HG02981 (cell line): Measurements from ENCODE around the gene TAT.
A peak's percentile ranks its signal among the peaks of the same experiment; 100 is the strongest.
"Not testable (repeated sequence)": the region's sequence is repeated elsewhere in the genome, so short reads cannot be mapped to it uniquely, and the experiment has no call there.

Experiments used
- ATAC-seq: cut with Tn5 transposase; IDR thresholded peaks from one replicate; pipeline ENCODE4 v1.9.1; 2021; ENCODE audit warnings: mild to moderate bottlenecking, moderate library complexity; ENCODE audit not compliant: unreplicated experiment

Gene TAT

DNA sequence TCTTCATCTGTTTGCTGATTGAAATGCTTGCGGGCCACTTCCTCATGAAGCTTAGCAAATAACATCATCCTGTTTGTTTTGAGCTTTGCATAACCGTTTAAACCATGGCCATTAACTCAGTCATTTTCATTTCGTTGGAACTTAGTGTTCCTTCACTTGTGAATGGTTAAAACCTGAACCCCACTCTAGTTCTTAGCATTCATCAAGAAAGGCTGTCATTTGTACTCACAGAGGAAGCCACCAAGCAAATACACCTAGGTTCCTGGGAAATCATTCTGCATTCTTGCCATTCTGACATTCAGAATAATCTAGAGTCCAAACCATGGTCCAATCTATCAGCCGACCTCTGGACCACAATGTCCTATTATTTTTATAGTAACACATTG is 8.4 kb upstream of the TAT start:
- ATAC-seq = no peak

DNA sequence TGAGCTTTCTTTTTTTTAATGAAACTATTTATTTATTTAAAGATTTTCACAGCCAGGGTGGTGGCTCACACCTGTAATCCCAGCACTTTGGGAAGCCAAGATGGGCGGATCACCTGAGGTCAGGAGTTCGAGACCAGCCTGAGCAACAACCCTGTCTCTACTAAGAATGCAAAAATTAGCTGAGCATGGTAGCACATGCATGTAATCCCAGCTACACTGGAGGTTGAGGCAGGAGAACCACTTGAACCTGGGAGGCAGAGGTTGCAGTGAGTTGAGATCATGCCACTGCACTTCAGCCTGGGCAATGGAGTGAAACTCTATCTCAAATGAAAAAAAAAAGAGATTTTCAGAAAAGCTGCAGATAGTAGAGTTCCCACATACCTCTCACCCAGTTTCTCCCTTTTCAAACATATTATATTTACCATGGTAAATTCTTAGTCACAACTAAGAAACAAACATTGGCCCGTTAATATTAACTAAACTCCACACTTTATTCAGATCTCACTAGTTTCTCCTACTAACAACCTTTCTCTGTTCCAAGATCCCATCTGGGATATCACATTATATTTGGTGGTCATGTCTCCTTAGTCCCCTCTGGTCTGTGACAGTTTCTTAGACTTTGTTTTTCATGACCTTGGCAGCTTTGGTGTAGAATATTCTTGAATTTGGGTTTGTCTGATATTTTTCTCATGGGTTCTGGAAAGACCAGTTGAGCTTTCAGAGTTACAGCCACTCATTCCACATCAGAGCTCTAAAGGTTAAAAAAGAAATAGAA is 7.8 kb upstream of the TAT start:
- ATAC-seq = no peak

DNA sequence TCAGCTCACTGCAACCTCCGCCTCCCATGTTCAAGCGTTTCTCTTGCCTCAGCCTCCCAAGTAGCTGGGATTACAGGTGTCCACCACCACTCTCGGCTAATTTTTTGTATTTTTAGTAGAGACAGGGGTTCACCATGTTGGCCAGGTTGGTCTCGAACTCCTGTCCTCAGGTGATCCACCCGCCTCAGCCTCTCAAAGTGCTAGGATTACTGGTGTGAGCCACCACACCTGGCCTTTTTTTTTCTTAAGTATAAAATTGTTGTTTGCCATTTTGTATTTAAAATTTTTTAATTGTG is 5.6 kb upstream of the TAT start:
- ATAC-seq = not testable (repeated sequence)

DNA sequence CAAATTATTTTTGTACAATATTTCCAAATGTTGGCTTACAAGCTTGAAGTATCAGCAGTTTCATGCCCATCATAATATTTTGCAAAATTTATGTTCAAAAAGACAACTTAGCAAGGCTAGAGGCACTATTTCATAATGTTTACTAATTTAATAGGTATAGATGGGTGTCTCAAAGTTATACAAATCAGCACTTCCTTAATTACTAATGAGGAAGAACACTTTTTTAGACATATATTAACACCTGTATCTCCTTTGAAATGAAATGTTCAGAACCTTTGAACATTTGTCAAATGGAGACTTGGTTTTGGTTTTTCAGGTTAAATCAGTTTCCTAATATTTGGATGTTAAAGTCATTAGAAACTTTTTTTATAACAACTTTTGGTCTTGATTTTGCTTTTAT is 2.2 kb downstream of the TAT start:
- no peak for ATAC-seq

DNA sequence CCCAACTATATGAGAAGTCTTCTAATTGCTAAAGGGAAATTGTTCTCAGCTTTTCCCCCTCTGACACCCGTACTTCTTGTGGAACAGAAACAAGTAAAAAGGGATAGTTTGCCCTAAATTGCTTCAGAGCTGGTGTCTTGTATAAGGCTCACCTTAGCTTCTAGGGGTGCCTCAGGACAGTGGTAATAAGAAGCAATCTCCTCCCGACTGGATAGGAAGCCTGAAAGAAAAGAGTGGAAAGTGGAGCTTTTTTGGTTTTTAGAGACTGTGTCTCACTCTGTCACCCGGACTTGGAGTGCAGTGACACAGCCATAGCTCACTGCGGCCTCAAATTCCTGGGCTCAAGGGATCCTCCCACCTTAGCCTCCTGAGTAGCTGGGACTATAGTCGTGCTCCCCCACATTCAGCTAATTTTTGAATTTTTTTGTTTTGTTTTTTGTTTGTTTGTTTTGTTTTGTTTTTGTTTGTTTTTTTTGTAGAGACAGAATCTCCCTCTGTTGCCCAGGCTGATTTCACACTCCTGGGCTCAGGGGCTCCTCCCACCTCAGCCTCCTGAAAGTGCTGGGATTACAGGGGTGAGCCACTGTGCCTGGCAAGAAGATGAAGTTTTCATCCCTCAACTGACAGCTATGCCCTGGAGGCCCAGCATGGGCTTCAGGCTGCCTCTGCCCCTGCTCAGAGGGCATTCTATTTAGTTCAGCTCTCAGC is 3.4 kb downstream of the TAT start:
- ATAC-seq = no peak

DNA sequence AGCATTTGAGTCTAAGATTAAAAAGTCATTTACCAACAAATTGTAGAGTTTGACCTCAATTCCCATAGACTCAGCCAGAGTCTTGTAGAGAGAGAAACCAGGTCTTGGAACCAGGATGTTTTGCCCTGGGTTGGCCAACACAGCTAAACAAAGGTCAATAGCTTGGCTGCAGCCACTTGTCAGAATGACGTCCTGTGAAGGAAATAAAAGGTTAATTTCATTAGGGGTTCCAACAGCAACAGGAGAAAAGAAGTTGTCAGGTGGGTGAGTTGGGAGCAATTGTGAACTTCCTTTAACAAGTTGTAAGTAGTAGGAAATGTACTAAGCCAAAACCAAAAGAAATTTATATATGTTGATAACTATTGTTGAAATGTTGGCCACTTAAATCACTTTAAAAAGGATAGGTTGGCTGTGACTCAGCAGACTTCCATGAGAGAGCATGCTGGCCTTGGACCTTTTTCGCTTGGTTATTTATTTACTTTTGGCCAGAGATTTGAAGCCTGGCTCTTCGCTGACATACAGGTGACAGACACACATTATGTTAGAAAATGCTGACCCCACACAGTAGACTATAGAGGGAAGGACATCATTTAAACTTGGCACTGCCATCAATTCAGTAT is 4.3 kb downstream of the TAT start:
- ATAC-seq = no peak

DNA sequence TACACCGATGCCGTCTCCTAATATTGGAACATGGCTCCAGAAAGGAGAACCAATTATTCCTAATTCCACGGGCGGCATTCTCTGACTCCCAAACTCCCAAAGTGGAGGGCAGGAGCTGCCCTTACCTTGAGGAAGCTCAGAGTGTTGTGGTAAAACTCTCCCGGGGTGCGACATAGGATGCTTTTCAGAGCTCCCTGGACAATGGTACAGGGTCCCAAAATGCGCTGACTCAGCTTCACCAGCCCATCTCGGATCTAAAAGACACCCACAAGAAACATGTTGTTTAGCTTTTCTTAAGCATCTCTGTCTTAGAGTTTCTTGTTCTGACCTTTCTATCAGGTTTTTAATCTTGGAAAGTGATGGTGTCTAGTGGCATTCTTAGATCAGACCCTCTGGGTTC is 6.7 kb downstream of the TAT start:
- ATAC-seq = no peak

DNA sequence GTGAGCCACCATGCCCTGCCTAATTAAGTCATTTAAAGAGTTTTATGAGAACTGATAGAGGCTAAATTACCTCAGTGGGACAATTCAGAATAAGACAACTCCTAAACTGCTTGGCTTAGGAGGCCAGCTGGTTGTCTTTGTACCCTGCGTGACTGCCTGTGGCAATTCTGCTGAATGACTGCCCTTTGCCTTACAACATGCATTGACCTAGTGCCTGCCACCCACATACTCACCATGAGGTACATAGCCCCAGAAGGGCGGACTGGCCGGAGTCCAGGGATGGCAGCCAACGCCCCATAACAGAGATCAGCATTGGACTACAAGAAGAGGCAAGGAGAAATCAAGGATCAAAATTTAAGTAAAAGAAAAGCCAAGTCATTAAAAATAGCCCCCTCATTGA is 7.3 kb downstream of the TAT start:
- no peak for ATAC-seq

DNA sequence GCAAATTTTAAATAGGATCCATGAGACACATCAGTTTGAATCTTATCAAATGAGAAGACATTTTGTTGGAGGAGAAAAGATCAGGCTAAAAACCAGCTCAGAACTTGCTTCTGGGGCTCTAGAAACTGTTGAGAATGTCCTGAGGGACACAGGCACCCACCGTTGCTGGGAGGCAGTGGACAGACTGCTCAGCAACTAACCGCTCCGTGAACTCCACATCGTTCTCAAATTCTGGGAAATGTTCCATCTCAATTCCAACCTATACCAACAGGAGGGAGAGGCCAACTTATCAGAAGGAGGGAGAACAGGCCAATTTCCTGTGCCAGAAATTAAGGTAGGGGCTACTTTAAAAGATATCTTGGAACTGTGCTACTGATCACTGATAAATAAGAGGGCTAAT is 8.3 kb downstream of the TAT start:
- no peak for ATAC-seq

DNA sequence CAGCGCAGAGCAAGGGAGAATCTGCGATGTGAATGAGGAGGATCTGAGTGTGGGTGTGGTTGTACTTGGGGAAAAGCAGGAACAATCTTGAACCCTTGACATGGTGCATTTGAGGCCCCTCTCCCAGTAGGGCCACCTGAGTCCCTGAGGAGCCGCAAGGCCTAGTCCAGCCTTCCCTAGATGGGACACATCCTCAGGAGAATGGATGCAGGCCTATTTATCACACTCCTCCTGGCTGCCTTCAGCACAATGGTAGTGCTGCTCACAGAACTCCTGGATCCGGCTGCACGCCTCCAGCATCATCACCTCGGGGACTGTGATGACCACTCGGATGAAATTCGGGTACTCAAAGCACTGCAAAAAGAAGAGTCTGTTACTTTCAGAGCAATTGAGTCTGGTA is 9.0 kb downstream of the TAT start:
- no peak for ATAC-seq

DNA sequence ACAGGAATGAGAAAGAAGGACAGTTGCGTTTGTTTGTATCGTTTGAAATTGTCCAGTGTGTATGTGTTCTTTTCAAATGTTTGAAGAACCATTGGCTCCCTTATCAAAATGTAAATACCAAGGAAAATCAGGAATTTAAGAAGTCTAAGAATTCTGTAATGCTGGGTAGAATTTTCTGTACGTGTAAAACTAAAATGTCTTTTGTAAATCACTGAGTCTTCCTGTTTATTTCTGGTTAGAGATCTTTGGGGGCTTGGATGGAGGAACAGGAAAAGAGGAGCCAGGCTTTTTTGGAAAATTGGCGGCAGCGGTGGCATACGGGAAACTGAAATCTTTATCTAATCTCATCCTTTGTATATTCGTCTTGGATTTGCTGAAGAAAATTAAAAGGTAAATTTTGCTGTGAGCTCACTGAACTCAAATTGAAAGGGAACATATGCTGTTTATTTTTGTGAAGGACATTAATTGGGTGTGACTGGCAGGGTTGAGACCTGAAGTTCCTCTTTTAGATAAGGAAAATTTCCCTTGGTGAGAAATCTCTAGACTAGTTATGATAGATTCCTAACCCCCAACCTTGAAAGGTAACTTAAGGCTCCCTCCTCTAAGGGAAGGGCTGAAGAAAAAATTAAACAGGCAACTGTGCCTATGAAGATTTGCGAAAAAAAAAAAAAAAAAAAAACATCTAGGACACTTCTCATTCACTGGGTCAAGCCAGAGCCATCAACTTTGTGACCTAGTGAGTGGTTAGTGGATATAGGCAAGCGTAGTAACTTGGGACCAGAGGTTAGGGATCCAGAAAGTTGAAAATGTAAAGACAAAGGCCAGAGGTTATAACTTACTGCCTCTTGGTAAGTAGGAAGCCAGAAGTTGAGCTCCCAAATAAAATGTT is 10.8 kb downstream of the TAT start:
- ATAC-seq = no peak

DNA sequence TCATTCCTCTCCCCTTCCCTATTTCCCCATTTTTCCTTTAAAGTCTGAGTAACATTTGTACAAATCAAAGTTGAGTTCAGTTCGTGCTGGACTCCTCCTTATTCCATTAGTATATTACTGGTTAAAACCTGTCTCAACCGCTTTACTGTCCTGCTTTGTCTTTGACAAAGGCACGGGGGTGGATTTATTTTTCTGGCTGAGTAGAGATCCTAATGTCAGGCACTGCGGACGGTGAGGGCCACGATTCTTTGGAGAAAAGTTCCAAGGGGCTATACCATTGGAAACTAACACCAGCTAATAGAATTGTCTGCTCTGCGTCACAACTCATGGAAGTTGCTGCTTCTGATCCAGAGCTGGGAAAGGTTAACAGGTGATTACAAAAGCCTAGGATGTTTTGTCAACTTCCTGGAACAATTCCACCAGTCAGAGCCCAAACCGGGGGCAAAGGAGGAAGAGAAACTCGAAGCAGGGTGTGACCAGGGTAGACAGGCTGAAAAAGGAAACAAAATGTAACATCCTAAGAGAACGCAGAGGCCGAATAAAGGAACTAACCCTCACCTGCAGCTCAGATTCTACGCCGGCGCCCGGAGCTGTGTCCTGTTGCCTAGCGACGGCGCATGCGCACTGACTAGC is 12.4 kb downstream of the TAT start:
- ATAC-seq = peak; percentile 87

DNA sequence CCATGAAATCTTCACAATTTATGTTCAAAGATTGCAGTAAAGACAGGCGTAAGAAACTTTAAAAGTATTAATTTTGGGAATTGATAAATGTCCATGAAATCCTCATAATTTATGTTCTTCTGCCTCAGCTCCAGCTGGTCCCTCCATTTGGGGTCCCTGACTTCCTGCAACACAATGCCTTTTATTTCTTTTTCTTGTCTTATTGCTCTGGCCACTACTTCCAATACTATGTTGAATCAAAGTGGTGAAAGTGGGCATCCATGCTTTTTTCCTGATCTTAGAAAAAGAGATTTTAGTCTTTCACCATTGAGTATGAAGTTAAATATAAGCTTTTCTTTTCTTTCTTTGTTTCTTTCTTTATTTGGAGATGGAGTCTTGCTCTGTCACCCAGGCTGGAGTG is 14.3 kb downstream of the TAT start:
- no peak for ATAC-seq

DNA sequence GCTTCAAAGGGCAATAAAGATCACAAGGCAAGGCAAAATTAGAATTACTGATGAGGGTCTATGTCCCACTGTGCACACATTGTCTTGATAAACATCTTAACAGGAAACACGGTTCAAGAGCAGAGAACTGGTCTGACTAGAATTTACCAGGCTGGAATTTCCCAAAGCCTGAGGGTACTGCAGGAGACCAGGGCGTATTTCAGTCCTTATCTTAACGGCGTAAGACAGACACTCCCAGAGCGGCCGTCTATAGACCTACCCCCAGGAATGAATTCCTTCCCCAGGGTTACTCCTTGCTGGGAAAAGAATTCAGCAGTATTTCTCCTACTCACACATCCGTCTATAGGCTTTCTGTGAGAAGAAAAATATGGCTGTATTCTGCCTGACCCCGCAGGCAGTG is 15.0 kb downstream of the TAT start:
- not testable (repeated sequence) for ATAC-seq

DNA sequence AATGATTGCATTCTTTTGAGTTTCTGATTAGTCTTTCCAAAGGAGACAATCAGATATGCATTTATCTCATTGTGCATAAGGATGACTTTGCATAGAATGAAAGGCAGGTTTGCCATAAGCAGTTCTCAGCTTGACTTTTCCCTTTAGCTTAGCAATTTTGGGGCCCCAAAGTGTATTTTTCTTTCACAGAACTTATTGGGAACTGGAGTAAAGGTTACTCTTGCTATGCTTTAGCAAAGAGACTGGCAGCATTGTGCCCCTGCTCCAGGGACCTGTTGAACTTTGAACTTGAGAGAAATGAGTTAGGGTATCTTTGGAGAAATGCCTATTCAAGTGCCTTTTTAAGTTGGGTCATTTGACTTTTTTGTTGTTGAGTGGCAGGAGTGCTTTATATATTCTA is 17.0 kb downstream of the TAT start:
- ATAC-seq = no peak

DNA sequence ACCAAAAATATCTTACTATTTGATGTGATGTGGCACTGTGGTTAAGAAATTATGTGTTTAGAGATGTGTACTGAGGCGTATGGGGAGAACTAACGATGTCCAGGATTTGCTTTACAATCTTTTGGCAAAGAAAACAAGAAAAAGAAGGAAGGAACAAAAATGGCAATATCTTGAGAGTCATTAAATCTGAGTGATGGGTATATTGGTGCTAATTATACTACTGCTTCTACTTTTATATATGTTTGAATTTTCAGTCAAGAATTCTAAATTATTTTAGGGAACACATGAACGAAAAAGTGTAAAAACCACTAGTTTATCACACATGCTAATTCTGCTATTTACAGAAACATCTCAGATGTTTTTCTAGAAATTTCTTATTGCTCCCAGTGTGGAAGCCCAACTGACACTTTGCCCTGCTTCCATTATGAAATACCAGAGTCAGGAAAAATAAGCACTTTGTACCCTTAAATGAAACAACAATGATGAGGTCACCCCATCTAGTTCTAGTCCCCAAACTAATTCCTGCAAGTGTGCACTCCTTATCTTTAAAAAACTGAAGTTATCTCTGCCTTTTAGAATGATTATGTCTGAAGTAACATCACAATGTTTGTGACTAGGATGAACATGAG is 18.8 kb downstream of the TAT start:
- ATAC-seq = no peak

DNA sequence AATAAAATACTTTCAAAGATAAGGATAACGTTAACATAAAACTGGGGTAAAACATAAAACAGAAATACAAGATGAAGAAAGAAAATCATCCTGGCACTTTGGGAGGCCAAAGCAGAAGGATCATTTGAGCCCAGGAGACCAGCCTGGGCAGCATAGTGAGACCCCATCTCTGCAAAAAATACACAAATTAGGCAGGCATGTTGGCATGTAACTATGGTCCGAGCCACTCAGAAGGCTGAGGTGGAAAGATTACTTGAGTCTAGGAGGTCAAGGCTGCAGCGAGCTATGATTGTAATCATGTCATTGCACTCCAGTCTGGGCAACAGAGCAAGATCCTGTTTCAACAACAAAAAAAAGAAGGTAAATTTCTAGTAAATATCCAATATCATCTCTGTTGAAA is 19.6 kb downstream of the TAT start:
- ATAC-seq = no peak

DNA sequence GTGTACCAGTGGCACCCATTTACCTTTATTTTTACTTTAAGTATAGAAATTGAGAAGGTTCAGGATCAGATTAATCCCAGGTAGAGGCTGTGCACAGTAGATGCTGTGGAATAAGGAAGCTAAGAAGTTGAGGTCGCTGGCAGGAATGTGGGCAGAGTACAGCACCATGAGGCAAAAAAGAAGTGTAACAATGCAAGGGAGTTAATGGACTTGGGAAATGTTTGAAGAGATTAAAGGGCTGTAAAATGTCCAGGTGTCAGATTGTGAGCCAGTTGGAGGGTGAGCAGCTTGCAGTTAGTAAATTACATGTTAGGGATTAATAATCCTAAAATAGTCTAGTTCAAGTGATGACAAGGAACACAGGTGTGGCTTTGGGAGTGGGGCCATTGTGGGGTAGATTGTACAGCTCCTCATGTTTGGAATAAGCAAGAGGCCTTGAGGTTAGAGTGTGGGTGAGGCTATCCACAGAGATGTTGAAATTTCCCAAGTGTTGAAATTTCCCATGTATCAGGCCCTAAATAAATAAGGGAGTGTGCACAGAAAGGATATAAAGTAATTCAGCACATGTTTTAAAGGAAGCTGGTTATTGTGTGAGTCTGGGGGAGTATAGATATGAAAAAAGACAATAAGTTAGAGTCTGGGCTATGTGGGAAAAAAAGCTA is 21.5 kb downstream of the TAT start:
- no peak for ATAC-seq

DNA sequence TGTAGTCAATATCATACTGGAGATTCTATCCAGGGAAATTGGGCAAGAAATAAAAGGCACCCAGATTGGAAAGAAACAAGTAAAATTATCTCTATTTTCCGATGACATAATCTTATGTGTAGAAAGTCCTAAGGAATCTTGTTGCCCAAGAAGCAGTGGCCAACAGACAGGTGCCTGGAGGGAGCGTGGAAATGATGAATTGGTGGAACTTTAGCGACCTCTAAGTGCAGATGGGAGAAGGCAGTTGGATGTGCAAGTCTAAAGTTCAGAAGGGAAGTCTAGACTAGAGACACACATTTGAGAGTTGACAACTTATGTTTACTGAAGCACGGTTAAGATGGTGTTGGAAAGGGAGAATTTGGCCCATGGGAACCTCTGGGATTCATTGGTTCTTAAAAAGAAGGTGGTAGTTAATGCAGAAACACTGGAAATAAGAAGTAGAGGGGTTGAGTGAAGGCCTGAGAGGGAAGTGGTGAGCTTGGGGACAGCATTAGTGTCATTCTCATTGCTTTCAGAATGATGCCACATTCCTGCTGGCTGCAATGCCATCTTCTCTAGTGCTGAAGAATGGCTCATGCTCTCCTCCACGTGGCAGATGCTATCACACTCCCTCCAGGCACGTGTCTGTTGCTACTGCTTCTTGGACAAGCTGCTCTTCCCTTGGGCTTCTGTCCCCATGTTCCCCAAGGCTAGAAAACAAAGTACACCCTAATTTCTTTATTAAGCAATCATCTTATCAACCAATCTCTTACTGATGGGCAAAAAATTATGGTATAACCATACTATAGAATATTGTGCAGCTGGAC is 24.0 kb downstream of the TAT start:
- no peak for ATAC-seq
